Stimulated activated CD4-positive, alpha-beta T cell treated with anti-CD3 and anti-CD28 coated beads, Interleukin-1b, Interleukin-23, amount 100 ng/mL, for 1 hour (primary cell): ENCODE data around the gene ANXA1.
"Not testable (repeated sequence)": the region's sequence is repeated elsewhere in the genome, so short reads cannot be mapped to it uniquely, and the experiment has no call there.

Source experiments
- DNase-seq, 2 donors: peaks; one replicate each; pipeline ENCODE4 v3.0.0-alpha.2; 2020; ENCODE audit warnings: low read depth in 2 of 2

ANXA1 gene

DNA sequence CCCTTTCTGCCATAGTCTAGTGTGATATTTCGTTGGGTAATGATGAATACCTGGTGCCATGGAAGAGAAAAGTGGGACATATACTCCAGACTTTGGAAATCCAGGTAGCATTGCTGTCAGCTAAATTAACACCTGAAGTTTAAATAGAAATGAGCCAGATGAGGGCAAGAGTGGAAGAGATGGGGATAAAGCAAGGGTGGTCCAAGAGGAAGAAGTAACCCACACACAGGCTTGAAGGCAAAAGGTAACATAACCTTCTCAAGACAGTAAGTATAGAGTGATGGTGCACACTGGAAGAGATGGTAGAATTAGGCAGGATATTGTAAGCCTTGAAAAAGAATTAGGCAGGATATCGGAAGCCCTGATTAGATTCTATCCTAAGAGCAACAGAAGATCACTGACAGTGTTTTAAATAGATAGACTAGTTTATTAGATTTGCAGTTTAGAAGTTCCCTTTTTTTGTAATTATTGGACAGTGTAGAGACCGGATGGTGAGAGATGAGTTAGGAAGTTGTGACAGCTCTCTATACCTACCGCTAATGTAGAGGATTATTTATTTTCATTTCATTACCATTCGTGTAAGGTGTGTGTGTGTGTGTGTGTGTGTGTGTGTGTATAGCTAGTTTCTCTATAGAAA lies 16.8 kb downstream of the ANXA1 start:
- DNase-seq: no peak

DNA sequence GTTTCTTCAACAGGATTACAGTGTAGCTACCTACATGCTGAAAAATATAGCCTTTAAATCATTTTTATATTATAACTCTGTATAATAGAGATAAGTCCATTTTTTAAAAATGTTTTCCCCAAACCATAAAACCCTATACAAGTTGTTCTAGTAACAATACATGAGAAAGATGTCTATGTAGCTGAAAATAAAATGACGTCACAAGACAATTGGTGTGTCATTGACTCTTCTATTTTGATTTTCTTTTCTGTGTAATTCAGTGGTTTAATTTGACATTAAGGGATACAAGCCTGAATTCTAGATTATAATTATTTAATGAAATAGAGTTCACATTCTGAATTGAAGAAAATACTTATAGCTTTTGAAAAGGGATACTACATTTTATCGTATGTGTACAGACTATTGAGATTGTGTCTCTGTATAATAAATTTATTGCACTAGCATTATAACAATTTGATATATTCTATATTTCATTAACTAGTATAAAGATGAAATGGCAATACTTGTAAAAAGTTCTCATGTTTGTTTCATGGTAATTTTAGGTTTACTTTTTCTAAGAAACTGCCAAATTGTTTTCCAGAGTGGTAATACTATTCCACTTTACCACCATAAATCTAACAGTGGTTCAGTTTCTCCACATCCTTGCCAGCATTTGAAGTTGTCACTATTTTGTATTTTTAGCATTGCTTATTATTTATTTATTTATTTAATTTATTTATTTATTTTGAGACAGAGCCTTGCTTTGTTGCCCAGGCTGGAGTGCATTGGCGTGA lies 18.7 kb downstream of the ANXA1 start:
- no peak for DNase-seq

DNA sequence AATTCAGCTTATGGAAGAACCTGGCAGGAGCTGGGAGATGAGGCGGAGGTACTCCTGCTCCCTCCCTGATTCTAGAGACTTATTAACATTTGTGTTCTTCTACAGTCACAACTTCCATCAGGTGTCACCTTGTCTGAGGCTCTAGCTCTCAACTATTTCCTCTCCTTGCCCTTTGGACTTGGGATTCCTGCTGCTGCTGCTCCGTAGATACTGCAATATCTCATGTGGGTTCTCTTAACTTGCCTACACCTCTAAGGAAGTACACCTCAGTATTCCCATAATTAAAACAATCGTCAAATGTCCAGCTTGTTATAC lies 21.2 kb downstream of the ANXA1 start:
- no peak for DNase-seq

DNA sequence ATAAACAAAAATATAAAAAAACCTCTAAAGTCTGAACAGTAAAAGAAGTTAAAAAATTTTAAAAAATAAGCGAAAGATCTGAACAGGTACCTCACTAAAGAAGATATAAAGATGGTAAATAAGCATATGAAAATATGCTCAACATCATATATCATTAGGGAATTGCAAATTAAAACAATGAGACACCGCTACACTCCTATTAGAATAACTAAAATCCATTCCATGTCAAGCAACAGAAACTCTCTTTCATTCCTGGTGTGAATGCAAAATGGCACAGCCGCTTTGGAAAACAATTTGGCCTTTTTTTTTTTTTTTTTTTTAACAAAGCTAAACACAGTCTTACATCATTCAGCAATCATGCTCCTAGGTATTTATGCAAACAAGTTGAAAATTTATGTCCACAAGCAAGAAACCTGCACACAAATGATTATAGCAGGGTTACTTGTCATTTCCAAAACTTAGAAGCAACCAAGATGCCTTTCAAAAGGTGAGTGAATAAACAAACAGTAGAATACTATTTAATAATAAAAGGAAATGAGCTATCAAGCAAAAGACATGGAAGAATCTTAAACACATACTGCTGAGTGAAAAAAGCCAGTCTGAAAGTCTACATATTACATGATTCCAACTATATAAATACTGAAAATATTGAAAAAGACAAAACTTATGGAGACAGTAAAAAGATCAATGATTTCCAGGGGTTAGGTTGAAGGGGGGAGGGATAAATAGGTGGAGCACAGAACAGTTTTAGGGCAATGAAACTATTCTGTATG lies 22.1 kb downstream of the ANXA1 start:
- DNase-seq: no peak

DNA sequence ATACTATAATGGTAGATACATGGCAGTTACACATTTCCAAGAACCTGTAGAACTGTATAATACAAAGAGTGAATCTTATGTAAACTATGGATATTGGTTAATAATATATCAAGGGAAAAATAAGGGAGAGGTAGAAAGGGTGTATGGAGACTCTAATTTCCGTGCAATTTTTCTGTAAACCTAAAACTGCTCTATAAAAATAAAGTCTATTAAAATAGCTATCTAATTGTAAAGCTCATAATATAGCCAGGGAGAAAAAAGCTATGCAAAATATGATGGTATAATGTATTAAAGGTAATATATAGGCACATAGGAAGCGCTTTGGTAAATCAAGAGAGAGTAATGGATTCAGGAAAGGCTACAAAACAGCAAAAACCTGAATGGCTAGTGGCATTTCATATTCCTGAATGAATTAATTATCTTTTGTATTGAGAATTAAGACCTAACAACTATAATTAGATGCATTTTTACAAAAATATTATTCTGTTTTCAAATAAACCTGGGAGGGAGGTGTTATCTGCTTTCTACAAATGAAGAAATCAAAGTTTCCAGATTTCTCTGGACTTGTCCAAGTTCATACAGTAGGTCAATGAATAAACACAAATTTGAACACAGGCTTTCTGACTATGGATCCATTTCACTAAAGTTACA lies 22.8 kb downstream of the ANXA1 start:
- no peak for DNase-seq

DNA sequence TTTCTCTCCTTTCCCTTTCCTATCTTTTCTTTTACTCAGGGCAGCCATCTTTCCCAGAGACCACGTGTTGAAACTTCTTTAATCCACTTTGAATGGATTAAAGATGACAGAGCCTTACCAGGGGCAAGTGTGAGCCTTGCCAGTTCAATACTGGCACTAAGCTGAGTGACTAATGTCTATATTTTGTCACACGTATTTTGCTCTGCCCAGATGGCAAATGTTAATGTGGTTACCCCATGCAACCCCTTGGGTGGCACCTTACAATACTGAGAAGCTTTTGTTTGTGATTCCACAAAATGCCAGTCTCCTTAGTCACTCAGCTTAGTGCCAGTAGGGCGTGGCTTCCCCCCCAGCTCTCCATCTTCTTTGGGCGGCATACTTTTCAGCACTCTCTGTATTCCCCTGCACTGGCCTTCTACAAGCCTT lies 24.8 kb downstream of the ANXA1 start:
- DNase-seq: no peak

DNA sequence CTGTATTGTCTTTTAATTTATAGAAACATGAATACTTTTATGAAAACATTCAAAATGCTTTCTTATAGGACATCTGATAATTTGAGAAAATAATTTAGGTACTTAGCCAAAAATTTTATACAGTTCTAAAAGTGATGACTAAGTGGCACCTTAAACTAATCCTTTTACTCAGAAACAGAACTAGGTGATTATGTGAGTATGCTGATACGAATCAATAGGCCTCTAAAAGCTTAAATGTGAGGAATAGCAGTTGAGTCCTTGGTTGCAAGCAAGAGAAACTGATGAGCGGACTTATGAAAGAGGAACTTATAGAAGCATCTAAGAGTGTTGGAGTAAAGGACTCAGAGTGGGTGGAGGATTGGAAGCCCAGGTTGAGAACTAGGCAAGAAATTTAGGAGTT lies 26.4 kb downstream of the ANXA1 start:
- DNase-seq: no peak

DNA sequence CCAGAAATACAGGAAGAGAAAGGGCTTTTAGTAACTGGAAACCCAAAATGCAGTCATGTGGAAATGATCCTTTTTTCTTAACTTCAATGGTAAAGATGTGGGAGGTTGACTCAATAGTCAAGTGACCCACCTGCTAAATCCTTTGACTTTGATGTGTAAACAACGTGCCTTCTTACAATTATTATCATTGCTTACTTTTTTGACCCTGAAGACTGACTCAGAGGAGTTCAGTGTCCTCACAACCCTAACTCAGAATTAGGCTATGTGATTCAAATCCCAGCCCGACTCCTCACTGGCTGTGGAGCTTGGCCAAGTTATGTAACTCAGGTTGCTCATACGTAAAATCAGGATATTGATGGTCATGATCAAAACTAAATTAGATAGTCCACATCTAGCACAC lies 27.9 kb downstream of the ANXA1 start:
- DNase-seq: no peak

DNA sequence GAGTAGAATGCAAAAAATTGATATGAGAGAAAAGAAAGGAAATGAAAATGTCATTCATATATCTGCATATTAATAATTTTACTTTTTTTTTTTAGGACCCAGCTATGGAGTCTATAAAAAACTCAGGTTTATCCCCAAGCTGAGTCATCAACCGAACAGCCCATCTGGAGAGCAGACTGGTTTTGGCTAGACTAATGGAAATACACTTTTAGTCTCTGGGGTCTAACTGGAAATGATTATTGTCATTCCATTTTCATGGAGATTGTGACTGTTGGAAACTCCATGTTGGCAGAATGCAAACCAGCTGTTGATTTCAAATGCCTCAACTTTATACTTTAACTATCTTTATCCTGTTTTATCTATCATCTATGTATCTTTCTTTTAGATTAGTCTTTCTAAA lies 28.7 kb downstream of the ANXA1 start:
- DNase-seq: no peak

DNA sequence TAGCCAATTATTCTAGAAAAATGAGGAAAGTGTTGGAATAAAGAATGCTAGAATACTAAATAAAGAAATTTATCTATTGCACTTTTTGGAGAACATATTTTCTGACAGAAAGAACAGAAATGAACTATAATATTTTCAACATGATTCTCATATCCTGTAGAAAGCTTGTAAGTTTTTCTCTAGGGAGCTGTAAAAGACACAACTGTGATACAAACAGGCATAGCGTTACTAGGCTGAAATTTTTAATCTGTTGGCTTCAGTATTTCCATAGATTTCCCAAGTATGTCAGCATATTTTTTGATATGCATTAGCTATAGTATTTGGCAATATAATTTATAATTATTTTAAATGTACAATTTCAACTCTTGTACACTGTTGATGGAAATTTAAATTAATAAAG lies 31.3 kb downstream of the ANXA1 start:
- no peak for DNase-seq

DNA sequence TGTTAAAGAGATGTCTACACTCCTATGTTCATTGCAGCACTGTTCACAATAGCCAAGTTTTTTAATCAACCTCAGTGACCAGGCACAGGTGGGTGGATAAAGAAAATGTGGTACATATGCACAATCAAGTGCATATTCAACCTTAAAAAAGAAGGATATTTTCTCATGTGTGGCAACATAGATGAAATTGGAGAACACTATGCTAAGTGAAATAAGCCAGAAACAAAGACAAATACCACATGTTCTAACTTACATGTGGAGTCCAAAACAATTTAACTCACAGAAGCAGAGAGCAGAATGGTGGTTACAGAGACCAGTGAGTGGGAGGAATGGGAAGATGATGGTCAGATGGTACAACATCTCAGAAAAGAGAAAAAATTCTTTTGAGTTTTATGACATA lies 31.8 kb downstream of the ANXA1 start:
- no peak for DNase-seq

DNA sequence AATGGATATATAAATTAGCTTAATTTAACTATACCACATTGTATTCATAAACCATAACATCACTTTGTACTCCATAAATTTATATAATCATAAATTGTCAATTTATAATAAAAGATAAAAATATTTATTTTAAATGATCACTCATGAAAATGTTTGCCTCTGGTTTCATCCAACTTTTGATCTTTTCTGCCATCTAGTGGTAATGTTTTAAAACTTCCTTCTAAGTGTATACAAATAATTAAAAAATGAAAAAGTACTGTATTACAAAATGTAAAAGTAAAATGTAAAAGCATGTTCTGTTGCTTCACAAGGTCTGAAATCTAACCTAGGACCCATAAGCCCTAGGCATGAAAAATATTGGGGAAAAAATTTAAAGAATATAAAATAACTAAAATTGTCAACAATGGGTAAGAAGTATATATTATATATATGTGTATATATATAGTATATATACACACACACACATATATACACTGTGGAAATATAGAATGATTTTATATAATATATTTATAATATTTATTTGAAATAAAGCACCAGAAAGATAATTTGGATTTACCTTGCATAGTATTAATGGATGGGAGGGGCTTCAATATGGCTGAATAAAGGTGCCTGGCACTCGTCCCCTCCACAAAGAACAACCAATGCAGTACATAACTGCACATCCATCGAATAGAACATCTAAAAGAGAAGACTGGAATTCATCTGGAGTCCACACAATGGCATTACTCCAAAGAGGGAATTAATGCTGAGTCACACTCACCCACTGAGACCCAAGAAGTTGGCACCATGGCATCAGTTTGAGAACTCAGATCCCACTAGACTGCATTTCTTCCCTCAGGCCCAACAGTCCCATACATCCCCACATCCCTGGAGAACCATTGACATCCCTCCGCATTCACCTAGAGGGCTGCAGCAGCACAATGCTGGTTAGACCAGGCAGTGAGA lies 32.5 kb downstream of the ANXA1 start:
- no peak for DNase-seq

DNA sequence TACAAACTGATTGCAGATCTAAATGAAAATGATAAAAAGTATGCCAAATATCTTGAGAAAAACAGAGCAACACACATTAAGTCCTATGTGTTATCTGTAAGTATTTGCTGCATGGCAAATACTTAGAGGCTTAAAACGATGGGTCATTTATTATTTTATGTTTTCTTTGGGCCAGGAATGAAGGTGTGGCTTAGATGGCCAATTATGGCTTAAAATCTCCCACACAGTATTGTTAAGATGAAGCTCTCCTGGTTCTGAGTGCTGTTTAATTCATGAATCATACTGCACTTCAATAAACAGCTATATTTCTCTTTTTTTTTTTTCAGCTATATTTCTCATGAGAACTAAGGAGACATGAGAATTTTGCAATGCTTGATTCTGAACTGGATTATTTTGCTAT lies 39.4 kb downstream of the ANXA1 start:
- DNase-seq: not testable (repeated sequence)

DNA sequence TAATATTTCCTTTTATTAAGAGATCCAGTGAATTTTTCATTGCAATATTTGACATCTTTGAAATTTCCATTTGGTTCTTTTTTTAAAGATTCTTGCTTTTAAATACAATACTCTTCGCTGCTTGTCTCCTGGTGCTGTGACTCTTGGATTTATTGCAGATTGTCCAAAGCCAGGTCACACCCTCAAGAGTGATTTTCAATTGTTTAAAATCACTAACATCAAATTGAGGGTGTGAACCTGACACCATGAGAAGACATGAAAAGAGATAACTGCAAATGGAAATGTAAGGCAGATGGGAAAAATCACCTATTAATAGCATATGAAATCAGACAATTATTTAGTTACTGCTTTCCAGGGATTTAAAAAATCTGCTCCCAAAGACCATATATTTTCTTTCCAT lies 42.6 kb downstream of the ANXA1 start:
- DNase-seq: no peak

DNA sequence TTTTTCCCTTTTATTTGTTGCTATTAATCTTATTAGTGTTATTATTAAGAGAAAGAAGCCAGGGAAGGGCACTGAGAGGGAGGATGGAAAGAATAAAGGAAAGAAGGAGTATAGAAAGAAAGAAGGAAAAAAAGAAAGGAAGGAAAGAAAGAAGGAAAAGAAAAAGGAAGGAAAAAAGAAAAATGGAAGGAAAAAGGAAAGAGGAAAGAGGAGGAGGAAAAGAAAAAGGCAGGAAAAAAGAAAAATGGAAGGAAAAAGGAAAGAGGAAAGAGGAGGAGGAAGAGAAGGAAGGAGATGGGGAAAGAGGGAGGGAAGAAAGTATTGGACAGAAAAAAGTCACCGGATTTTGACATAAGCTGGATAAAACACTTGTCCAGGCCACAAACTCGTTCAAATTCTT lies 47.8 kb downstream of the ANXA1 start:
- DNase-seq: no peak

DNA sequence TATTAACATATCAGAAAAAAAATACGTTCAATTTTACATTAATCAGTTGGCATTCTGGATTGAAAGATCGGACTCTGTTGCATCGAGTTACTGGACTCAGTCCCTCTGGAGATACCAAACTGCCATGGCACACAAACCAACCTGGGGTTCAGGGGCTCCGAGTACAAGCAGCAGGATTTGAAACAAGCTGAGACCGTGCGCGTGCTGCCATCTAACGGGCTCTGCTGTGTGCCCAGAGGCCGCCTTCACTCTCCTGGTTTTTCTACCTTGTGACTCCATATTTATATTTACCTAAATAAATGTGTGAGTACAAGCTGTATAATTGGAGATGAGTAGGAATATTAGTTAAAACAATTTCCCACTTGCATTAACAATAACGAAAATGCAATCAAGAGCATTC lies 48.2 kb downstream of the ANXA1 start:
- DNase-seq: no peak

DNA sequence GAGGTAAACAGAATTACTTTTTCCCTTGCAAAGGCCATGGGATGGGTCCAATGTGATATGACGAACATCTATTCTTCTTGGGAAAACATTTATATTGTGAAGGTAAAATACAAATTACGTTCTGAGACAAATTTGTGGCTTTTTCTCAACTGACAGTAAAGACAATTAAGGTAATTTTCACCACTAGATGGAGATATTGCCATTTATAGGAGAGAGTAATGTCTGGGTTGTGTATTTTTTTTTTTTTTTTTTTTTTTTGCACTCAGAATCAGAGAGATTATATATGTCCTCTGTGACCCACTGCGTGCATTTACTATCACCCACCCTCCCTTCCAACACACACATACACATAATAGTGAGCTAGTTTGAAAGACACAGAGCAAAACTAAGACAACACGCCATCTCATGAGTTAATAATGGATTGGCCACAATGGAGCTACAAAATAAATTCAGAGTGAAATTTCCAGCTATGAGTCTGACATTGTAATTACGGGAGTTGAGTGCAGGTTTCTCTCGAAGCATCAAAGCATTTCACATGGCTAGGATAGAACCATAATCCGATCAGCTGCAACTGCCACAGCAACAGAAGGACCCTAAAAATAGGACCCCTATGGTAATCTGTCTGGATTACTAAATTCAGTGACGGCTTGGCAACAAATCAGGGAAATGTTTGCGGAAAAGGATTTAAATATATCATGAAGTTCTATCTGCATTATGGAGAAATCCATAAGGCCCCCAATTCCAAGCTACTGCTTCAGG lies 49.2 kb downstream of the ANXA1 start:
- no peak for DNase-seq

DNA sequence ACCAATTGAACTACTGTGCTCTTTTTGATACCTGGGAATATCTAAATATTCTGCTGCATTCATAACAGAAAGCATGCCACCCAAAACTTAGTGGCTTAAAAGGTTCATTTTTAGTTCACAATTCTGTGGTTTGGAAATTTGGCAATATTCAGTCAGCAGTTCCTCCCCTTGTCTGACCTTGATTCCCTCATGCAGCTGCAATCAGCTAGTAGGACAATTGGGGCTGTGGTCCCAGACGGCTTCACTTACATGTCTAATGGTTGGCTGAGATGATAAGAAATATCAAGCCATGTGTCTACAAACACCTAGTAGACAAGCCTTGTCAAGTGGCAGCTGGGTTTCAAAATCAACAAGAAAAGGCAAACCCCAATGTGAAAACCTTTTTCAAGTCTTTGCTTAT lies 51.3 kb downstream of the ANXA1 start:
- no peak for DNase-seq

DNA sequence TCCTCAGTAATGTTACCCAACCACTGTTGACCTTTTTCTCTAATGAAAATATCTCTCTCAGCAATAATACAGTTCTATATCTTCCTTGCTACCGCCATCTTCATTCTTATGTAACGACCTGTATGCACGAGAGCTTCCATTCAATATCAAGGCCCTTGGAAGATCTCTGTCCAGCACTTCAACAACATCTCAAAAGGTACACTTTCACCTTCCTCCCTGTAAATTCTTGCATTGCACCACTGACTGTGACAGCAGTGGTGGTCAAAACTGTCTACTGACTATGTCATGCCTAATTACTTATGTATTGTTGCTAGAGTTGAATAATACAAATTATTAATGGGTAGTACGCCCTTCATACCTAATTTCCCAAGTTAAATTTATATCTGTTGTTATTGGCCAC lies 53.3 kb downstream of the ANXA1 start:
- no peak for DNase-seq

DNA sequence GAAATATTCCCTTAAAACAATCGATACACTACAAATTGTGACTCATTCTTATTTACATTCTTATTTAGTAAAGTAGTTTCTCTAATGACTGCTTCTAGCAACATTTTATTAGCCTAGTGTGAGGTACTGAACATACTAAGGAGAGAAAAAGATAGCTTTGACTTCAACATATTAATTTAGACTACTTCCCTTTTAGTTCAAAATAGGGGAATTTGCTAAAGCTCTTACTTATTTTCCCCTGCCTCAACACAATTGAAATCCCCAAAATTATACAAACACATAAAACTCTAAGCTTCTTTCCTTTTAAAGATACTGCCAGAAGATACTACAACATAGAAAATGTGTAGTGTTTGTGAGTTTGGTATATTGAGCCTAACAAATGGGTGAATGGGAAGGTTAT lies 55.2 kb downstream of the ANXA1 start:
- DNase-seq: no peak
